Measurements from ENCODE around the gene RAB11FIP4.

- no peak for TF ChIP-seq CTCF (IDR thresholded peaks at IDR 0.05; ENCODE audit: insufficient read depth, low read length)
- TF ChIP-seq POLR2AphosphoS5 (IDR thresholded peaks at IDR 0.05; ENCODE audit: low read depth), result no peak
- TF ChIP-seq SPI1 (IDR thresholded peaks at IDR 0.05; ENCODE audit: borderline replicate concordance, low read depth), result no peak
- no peak for TF ChIP-seq REST (IDR thresholded peaks at IDR 0.05; ENCODE audit: insufficient replicate concordance, low read depth)
These were observed 183.6 kb downstream of the RAB11FIP4 start for GRCh38 chr17:31575043-31575442.
